ENCODE data around the gene DNAJB9.
"Not testable (repeated sequence)": the region's sequence is repeated elsewhere in the genome, so short reads cannot be mapped to it uniquely, and the experiment has no call there.

- TF ChIP-seq, protein P1, sequence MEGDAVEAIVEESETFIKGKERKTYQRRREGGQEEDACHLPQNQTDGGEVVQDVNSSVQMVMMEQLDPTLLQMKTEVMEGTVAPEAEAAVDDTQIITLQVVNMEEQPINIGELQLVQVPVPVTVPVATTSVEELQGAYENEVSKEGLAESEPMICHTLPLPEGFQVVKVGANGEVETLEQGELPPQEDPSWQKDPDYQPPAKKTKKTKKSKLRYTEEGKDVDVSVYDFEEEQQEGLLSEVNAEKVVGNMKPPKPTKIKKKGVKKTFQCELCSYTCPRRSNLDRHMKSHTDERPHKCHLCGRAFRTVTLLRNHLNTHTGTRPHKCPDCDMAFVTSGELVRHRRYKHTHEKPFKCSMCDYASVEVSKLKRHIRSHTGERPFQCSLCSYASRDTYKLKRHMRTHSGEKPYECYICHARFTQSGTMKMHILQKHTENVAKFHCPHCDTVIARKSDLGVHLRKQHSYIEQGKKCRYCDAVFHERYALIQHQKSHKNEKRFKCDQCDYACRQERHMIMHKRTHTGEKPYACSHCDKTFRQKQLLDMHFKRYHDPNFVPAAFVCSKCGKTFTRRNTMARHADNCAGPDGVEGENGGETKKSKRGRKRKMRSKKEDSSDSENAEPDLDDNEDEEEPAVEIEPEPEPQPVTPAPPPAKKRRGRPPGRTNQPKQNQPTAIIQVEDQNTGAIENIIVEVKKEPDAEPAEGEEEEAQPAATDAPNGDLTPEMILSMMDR (conservative IDR thresholded peaks at IDR 0.05; ENCODE audit: low read depth in 2 of 2): not testable (repeated sequence)
- not testable (repeated sequence) for TF ChIP-seq EZH2 (IDR thresholded peaks at IDR 0.05; ENCODE audit: low read depth, unreplicated experiment); ZNF114 (CRISPR knock-in tag; IDR thresholded peaks at IDR 0.05)
Measured at GRCh38 chr7:108548141-108548896, 21.4 kb upstream of the DNAJB9 start.
